ENCODE measurements around the gene PLXNB3.

Gene PLXNB3

GRCh38 chrX:153825042-153825441 is 61.0 kb downstream of the PLXNB3 start:
- Histone ChIP-seq H2AFZ (ENCODE audit: insufficient read depth, low read length, poor library complexity) (no peak overlapping the region), H2BK5ac (ENCODE audit: low read depth, low read length, poor library complexity) (no peak overlapping the region), H3K9me3 (ENCODE audit: insufficient read depth, low read depth, low read length) (no peaks in the 10 kb centered on the region), H3K4me3 (ENCODE audit: low read depth, low read length) (no peak overlapping the region), H3K79me2 (ENCODE audit: control insufficient read depth, insufficient read depth, low read length, poor library complexity) (no peaks in the 10 kb centered on the region), H4K8ac (ENCODE audit: low read depth, low read length) (no peak overlapping the region), H3K27me3 (ENCODE audit: insufficient read depth, low read length) (peaks cover 9% of the 10 kb centered on the region), H2BK120ac (ENCODE audit: insufficient read depth, low read length, poor library complexity) (no peak overlapping the region), H3K23ac (ENCODE audit: low read length) (no peak overlapping the region), H3K9ac (ENCODE audit: low read length) (no peak overlapping the region), H3K4ac (ENCODE audit: low read depth, low read length) (no peak overlapping the region), H2BK12ac (ENCODE audit: low read length) (no peak overlapping the region), H3K27ac (ENCODE audit: low read depth, low read length) (no peak overlapping the region), H3K4me2 (ENCODE audit: low read length) (no peak overlapping the region), H3K36me3 (ENCODE audit: control insufficient read depth in 1 of 2, insufficient read depth in 2 of 2, low read length in 2 of 2) (no peaks in the 10 kb centered on the region), H3K79me1 (ENCODE audit: low read length) (no peaks in the 10 kb centered on the region), H3K14ac (ENCODE audit: low read length) (no peak overlapping the region), H3K18ac (ENCODE audit: low read length) (no peak overlapping the region), H4K12ac (ENCODE audit: low read depth, low read length) (no peak overlapping the region), H4K91ac (ENCODE audit: low read depth, low read length) (no peak overlapping the region), H2AK5ac (ENCODE audit: low read length) (no peak overlapping the region), H3K4me1 (ENCODE audit: control insufficient read depth in 1 of 2, insufficient read depth in 2 of 2, low read length in 2 of 2) (peaks cover 5 to 12% of the 10 kb centered on the region in 2 experiments)
- WGBS (ENCODE audit: extremely low coverage, insufficient coverage, insufficient read length), result no CpG with 5 or more reads among the region's 8 CpGs
- DNase-seq, result no peak
